GM04504 (cell line): ENCODE measurements around the gene OR5L1.

ENCODE experiments used
- DNase-seq: peaks from one replicate; pipeline ENCODE4 v3.0.0-alpha.2; 2012; ENCODE audit warnings: low read depth

OR5L1 gene

DNA sequence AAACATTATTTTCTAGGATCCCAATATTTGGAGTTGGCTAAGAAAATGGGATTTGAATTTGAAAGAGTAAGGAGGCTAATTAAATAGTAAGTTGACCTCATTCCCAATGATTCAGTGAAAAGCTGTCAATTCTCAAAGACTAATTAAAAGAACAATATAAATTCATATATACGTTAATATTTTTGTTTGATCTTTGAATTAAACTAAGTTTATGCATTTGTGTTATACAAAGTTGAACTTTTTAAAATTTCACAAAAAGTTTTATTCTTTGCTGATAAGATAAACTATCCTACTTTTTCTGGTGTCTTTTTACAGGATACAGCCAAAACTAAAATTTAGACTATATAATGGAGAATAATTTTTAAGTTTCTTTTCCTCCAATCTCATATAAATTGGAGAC, at the start of gene OR5L1:
Gene OR5L1, plus strand, starts transcription at position 301 of the 400 bp plus-strand sequence. CDS start 100 bp downstream, outside the sequence.
- no peak for DNase-seq

DNA sequence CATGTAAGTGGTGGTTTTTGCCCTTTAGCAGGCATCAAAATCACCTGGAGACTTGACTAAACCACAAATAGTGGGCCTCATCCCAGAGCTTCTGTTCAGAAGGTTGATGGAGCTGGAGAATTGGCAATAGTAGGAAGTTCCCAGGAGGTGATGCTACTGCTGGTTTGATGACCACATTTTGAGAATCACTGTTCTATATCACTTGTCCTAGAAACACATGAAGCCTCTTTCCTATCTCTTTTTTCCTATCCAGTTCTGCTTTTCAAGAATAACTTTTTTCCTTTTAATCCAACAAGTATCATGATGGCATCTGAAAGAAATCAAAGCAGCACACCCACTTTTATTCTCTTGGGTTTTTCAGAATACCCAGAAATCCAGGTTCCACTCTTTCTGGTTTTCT, 38.0 kb upstream of the OR5L1 start, which contains the start of gene OR5D13:
Gene OR5D13, plus strand, starts transcription at position 301 of the 400 bp plus-strand sequence. Its CDS starts 0 bp downstream, at position 301.
- no peak for DNase-seq

DNA sequence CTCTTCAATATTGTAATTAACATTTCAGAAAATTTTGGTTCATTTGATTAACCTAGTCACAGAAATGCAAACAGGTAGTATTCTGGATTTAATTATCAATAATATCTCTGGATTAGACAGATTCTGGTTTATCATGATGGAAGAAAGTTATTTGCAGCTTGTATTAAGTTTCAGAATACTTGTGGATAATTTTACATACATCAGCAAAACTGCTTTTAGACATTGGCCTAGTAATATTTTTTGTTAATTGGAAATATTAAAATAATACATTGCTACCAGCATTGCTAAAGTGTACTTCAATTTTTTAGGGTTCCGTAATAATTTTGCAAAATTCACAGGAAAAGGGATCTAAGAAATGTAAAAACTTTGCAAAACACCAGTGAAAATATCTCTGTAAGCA, 19.6 kb upstream of the OR5L1 start:
- no peak for DNase-seq

DNA sequence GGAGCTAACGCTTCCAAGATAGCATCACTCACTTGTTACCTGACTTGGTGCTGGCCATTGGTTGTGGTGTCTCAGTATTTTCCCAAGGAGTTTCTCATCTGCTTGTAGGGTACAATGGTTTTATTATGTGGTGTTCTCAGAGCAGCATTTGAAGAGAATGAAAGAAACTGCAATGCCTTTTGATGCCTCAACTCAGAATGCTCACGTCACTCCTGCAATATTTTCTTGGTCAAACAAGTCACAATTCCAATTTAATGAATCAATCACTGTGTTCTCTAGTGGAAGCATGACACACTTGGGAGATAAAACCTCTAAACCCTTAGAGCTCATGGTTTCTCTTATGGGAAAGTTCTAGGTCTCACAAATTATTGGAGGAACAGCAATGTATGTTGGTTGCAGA, 17.8 kb upstream of the OR5L1 start:
- DNase-seq: no peak

DNA sequence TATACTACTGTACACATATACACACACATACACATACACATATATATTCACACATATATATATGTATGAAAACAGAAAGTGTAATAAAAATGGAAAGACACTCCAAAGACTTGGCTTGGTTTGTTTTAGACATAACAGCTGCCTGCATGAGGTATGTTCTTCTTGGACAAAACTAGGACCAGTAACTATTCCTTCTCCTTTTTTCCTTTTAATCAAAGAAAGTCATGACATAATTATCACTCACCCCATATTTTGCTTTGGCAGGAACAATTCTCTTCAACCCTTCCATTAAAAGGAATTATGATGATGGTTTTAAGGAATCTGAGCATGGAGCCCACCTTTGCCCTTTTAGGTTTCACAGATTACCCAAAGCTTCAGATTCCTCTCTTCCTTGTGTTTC, 15.9 kb upstream of the OR5L1 start, which contains the start of gene OR5D14:
Gene OR5D14, plus strand, starts transcription at position 301 of the 400 bp plus-strand sequence. Its CDS starts 0 bp downstream, at position 301.
- DNase-seq: no peak

DNA sequence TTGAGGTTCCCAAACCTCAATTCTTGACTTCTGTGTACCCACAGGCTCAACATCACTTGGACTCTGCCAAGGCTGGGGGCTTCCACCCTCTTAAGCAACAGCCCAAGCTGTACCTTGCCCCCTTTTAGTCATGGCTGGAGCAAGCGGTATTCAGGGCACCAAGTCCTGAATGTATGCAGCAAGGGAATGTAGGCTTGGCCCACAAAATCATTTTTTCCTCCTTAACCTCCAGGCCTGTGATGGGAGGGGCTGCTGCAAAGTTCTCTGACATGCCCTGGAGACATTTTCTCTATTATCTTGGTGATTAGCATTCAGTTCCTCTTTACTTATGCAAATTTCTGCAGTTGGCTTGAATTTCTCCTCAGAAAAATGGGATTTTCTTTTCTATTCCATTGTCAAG, 4.9 kb upstream of the OR5L1 start:
- no peak for DNase-seq

DNA sequence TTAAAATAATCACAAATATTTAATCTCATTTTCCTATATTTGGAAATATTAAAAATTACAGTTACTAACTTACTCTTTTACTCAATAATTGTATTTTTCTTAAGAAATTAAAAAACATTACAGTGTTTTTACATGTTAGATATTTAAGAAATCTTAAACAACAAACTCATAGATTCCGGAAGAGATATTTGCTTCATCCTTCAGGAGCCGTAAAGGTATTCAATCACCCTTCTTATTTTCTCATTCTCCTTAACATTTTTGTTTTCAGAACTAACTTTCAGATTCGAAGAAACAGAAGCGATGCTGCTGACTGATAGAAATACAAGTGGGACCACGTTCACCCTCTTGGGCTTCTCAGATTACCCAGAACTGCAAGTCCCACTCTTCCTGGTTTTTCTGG, 8.2 kb downstream of the OR5L1 start, which contains the start of gene OR5D18:
Gene OR5D18, plus strand, starts transcription at position 301 of the 400 bp plus-strand sequence. Its CDS starts 0 bp downstream, at position 301.
- no peak for DNase-seq

DNA sequence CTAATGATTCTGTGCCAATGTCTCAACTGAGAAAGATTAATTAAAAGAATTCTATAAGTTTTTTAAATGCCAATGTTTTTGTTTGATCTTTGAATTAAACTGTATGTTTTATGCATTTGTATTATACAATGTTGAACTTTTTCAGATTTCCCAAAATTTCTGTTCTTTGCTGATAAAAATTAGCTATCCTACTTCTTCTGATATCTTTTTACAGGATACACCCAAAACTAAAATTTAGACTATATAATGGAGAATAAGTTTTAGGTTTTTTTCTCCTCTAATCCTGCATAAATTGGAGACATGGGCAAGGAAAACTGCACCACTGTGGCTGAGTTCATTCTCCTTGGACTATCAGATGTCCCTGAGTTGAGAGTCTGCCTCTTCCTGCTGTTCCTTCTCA, 15.8 kb downstream of the OR5L1 start, which contains the start of gene OR5L2:
Gene OR5L2, plus strand, starts transcription at position 301 of the 400 bp plus-strand sequence. Its CDS starts 0 bp downstream, at position 301.
- DNase-seq: no peak

DNA sequence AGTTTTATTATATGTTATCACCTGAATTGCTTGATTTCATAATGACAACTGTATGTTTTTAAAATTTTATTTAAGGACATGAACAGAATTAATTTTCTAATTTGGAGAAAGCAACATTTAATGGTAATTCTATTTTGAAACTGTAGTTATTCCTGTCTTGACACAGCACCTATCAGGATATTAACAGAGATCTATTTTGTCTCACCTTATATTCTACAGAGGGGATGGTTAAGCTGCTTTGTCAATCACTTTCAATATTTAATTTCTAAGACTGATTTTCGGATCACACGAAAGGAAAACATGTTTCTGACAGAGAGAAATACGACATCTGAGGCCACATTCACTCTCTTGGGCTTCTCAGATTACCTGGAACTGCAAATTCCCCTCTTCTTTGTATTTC, 27.3 kb downstream of the OR5L1 start, which contains the start of gene OR5D16:
Gene OR5D16, plus strand, starts transcription at position 301 of the 400 bp plus-strand sequence. Its CDS starts 0 bp downstream, at position 301.
- no peak for DNase-seq

DNA sequence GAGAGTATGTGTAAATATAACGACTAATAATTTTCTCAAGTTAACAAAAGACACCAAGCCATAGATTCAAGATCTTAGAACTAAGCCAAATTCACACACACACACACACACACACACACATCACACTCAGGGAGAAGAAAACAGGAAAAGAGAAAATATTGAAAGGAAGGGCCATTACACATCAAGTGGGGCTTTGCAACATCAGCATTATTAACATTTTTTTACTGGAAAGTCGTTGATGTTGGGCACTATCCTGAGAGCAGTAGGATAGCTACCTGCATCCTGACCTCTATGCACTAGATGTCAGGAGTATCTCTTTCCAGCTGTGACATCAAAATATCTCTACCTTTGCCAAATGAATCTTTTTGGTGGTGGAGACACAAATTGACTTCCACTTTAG, 36.3 kb downstream of the OR5L1 start:
- no peak for DNase-seq

DNA sequence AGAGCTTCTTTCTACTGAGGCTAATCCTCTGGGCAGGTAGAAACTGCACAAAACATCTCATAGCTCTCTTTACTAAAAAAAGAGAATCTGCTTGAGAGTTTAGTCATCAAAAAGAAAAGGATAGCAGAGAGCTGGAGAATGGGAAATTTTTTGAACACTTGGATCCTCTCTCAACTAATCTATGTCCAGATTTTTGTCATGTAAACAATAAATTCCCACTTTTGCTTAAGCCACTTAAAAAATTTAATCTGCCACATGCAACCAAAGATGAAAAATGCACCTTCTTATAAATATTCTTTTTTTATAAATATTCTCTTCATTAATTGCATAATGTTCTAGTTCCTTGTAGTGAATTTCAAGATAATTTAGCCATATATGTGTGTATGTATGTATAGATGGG, 37.9 kb downstream of the OR5L1 start:
- DNase-seq: no peak

DNA sequence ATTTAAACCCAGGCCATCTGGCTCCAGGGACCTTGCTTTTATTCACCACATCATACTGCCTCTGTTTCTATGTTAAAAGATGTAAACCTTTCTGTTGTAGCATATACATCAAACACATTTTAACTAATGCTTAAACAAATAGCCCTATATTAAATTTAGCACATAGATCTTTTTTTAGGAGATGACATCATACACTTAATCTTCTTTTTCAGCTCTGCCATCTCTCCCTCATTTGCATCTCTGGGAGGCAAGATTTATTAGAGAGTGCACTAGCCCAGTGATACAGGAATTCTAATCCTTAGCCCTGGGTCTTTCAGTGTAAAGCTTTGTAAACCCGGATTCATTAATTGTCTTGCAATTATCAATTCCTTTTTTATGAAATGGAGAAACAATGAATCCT, 41.0 kb downstream of the OR5L1 start:
- no peak for DNase-seq

DNA sequence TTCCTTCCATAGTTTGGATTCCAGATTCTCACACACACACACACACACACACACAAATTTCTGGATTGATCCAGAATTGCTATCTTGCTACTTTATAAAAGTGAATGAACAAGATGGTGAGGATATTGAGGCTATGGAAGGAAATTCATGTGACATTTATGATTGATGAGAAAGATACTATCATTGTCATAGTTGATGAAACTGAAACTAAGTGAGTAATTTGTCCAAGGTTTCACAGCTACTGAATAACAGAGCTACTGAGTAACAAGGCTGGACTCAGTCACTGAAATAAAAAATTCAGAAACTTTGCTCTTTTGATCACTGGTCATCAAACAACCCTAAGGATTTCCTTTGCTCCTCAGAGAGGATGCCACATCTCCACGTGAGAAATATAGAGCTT, 43.5 kb downstream of the OR5L1 start:
- DNase-seq: no peak
